ENCODE data around the gene BHLHA15.

BHLHA15 gene

DNA sequence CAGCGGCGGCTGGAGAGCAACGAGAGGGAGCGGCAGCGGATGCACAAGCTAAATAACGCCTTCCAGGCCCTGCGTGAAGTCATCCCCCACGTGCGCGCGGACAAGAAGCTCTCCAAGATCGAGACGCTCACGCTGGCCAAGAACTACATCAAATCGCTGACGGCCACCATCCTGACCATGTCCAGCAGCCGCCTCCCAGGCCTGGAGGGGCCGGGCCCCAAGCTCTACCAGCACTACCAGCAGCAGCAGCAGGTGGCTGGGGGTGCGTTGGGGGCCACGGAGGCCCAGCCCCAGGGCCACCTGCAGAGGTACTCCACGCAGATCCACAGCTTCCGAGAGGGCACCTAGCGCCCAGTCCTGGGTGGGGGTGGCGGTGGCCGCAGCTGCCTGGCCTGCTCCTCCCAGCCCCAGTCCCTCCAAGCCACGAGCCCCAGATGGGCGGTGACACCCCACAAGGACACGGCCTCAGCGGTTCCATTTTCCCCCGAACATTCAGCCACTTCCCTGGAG is 1.3 kb downstream of the BHLHA15 start:
- DNase-seq (ENCODE audit: low spot score): peak; percentile 25
- TF ChIP-seq, protein P1, sequence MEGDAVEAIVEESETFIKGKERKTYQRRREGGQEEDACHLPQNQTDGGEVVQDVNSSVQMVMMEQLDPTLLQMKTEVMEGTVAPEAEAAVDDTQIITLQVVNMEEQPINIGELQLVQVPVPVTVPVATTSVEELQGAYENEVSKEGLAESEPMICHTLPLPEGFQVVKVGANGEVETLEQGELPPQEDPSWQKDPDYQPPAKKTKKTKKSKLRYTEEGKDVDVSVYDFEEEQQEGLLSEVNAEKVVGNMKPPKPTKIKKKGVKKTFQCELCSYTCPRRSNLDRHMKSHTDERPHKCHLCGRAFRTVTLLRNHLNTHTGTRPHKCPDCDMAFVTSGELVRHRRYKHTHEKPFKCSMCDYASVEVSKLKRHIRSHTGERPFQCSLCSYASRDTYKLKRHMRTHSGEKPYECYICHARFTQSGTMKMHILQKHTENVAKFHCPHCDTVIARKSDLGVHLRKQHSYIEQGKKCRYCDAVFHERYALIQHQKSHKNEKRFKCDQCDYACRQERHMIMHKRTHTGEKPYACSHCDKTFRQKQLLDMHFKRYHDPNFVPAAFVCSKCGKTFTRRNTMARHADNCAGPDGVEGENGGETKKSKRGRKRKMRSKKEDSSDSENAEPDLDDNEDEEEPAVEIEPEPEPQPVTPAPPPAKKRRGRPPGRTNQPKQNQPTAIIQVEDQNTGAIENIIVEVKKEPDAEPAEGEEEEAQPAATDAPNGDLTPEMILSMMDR (IDR thresholded peaks at IDR 0.05; ENCODE audit: extremely low read depth, missing control alignments): no peak

DNA sequence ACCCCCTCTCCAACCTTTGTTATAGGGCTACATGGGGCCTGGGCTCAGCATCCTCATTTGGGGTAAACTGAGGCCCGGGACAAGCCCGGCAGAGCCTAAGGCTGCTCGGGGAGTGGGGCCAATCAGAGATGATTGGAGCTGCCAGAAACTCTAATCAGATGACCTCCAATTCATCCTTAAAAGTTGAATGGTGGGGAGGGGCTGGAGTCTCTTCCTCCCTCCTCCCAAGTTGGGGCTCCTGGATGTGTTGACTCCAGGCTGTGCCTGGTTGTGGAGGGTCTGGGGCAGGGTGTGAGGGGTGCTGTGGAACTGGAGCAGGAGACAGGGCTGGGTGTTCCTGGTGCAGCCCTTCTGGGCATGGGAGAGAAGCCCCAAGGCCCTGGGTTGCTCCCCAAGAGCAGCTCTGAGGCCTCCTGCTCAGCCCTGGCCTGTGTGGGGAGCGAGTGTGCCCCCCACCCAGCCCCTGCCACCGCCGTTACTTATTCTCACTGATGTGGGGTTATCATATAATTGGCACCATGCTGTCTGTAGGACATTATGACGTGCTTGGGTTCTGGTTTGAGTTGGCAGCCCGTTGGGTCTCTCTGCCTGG is 2.2 kb downstream of the BHLHA15 start:
- peak; percentile 49 for DNase-seq (ENCODE audit: low spot score)
- TF ChIP-seq, protein P1 (IDR thresholded peaks at IDR 0.05; ENCODE audit: extremely low read depth, missing control alignments): no peak

DNA sequence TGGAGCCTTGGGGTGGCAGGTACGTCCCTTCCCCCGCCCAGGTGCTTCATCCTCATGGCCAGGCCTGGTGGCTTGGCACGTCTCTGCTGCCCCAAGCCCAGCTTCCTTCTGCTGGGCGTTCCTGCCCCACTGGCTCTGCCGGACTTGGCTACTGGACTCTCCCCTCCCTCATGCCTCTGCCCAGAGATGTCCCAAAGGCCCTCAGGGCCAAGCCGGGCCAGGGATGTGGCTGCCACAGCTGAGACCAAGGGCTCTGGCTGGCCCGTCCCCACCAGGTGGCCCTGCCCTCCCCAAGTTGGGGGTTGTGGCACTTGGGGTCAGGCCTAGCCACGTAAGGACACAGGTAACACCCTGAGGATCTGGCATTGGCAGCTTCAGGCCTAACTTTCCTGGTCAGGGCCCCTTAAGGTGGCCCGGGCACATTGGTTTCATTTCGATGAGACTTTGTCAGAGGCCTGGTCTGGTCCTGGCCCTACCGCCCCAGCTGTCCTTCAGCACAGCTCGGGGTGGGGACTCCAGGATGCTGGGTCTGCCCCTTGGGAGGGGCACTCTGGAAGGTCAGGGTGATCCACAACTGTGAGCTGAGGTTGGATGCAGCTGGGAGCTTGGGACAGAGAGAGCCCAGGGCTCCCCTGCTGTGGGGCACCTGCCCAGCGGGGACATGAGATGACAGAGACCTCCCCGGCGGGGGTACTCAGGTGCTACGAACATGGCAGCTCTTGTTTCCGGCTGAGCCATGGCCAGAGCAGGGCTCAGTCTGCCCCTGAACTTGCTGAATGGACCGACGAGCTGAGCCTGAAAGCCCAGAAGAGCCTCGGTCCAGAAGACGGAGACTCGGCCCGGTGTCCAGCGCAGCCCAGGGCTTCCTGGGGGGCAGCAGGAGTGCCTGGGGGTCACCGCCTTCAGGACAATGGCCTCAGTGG is 2.9 kb downstream of the BHLHA15 start:
- DNase-seq (ENCODE audit: low spot score): peak; percentile 49
- TF ChIP-seq, protein P1 (IDR thresholded peaks at IDR 0.05; ENCODE audit: extremely low read depth, missing control alignments): no peak

DNA sequence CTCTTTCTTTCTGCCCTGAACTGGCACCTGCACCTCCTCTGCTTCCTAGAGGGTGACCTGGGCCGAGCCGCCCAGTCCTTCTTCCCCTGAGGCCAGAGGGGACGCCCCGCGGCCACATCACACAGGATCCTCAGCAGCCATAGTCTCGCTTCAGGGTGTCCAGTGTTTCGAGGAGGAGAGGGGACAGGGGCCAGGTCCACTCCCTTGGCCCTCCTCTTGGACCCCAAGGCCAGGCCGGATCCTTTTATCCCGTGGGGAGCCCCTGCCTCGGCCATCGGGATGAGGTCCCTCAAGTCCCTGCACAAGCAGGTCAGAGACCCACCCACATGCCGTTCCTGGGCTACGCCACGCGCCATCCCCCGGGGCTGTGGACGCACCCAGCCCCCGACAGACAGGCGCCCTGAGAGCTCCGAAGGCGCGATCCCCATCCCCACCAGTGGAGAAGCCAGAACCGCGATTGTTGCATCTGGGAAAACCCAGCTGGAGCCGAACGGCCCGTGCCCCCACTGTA is 3.6 kb downstream of the BHLHA15 start:
- TF ChIP-seq, protein P1 (IDR thresholded peaks at IDR 0.05; ENCODE audit: extremely low read depth, missing control alignments): no peak
- DNase-seq (ENCODE audit: low spot score): peak; percentile 31

DNA sequence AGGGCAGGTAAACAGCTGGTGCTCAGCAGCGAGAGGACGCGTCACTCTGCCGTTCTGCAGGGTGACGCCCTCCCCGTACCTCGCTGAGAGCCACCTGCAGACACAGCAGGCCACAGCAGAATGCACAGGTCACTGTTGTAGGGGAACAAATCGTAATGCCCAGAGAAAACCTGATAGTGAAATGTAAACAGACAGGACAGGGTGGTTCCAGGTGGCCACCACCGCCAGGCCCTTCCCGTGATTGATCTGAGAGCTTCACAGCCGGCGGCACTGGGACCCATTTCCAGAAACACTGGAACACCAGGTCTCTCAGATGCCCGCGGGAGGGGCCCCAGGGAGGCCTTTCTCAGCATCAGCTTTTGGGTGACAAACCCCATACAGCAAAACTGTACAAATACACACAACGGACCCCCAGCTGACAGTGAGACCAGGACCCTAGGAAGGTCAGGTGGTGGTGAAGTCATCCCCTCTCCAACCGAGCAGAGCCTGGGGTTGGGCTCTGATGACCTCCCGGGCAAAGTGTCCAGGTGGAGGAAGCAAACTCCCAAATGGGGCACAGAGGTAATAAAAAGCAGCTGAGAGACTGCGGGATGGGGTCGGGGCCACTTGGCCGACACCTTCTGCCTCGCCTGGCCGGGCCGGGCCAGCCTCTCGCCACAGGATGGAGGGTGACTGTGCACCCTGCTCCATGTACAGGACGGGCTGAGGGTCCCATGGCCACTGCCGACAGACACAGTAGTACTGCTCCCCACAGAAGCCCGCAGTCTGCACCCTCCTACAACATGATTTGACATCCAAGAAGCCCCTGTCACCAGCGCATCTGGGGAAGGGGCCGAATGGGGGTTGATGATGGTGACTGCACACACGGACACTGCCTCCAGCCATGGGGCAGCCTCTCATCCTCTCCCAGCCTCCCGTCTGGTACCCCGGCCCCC is 4.6 kb downstream of the BHLHA15 start:
- DNase-seq (ENCODE audit: low spot score): peak; percentile 26
- TF ChIP-seq, protein P1 (IDR thresholded peaks at IDR 0.05; ENCODE audit: extremely low read depth, missing control alignments): no peak

DNA sequence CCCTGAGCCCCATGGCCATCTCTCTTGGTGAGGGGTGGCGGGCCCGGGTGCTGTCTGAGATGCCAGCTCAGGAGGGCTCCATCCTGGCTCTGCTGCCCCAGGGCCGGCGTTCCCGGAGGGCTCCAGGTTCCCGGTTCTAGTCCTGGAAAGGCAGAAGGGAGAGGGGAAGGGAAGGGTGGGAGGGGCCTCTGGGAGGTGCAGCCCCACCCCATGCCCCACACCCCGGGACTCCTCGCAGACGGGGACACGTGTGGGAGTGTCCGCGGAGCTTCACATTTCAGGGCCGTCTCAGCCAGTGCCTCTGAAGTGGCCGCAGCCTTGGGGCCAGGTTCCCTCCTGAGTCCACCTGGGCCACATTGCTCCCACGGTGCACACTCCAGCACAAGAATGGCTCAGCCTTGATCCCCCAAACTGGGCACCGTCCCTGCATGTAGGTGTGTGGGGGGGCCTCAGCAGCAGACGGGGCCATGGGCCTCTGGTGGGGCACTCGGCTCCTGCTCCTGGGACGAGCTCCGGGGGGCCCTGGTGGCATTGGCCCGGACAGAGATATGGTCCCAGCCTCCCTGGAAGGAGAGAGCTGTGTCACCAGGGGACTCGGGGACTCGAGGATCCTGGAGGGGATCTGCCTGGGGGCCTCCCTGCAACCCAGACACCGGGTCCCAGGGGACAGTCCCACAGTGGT is 5.8 kb downstream of the BHLHA15 start:
- TF ChIP-seq, protein P1 (IDR thresholded peaks at IDR 0.05; ENCODE audit: extremely low read depth, missing control alignments): no peak
- no peak for DNase-seq (ENCODE audit: low spot score)
